ENCODE data around the gene ASCC3.

The ASCC3 gene

DNA sequence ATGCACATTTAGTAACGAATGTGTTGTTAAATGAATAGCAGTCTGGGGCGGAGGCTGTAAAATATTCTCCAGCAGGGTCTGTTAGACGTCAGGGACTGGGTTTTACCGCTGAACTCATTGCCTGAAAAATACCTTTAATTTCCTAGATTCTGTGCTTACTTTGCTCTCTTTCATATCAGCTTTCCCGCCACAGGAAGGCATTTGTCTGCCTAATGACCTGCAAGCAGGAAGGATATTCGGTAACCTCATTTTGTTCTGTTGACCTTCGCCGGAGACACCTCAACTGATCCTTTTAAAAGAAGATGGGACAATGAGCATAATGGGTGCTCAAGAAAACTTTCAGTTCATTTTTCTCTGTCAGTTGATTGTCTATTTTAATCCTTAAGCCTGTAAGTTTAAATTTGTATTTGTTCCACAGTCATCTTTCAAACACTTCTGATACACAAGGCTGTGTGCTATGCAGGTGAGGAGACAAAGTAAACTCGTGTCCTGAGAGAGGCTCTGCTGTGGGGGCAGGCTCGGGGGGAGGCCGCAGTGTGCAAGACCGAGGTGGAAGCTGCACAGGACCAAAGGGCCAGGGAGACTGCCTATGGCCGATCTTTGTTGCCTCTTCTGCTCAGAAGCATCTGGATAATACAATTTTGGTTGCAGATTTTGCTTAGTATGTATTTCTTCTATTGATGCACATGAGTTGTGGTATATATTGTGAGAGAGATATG is 389.0 kb downstream of the ASCC3 start:
- no peak for DNase-seq (ENCODE audit: low spot score)

DNA sequence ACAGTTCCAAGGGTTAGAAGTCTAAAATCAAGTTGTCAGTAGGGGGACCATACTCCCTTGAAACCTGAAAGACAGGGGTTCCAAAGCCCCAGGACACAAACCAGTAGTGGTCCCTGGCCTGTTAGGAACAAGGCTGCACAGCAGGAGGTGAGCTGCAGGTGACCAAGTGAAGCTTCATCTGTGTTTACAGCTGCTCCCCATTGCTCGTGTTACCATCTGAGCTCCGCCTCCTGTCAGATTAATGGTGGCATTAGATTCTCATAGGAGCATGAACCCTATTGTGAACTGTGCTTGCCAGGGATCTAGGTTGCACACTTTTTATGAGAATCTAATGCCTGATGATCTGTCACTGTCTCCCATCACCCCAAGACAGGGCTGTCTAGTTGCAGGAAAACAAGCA is 391.1 kb downstream of the ASCC3 start:
- DNase-seq (ENCODE audit: low spot score): no peak

GRCh38 chr6:100488244-100488643 is 392.9 kb downstream of the ASCC3 start:
- peak; percentile 20 for DNase-seq (ENCODE audit: low spot score)

DNA sequence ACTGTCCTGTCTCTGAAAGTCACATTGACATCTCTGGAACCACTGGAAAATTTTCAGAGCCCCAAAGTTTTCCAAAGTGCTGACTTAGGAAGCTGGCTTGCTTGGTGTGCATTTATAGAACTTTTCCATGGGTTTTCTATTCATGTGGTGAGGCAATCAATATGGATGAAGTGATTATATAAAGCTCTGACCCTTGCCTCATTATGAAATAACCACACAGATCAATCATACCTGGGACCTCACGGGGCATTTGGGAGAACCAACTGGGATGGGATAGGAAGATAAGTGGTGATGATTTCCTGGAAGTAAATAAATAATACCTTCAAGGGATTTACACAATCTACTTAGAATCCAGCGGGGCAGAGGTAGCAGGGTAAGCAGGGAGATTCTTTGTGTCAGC is 393.5 kb downstream of the ASCC3 start:
- DNase-seq (ENCODE audit: low spot score): no peak

DNA sequence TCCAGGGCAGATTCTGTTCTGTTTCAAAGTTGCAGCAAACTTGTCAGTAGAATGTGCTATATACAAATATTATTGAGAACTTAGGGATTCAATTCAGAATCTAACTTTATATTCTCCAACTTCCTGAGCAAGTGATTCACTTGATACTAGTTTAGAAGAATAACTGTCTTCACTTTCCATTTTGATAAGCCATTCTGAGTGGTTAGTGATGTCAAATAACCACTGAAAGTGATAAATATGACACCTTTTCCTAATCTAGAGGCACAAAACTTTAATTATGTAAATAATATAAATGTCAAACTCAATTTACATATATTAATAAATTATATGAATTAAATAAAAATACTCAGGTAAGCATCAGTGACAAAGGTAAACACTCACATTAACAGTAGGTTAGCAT is 395.9 kb downstream of the ASCC3 start:
- DNase-seq (ENCODE audit: low spot score): no peak

DNA sequence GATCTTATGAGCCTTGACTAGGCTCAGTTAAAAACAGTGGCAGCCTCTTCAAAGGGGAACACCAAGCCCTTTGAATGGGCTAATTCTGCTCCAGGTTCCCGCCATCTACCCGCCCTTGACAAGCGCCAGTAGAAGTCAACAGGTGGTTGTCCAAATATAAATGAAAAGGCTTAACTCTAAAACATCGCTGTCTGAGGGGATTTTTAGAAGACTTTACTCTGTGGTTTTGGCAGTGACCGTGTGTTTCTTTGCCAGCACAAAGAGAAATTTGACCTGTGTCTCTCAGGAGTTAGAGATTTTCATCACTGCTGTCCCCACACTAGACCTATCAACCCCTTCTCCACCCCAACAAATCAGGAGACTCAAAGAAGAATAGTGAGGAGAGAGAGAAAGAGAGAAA is 396.7 kb downstream of the ASCC3 start:
- DNase-seq (ENCODE audit: low spot score): no peak

DNA sequence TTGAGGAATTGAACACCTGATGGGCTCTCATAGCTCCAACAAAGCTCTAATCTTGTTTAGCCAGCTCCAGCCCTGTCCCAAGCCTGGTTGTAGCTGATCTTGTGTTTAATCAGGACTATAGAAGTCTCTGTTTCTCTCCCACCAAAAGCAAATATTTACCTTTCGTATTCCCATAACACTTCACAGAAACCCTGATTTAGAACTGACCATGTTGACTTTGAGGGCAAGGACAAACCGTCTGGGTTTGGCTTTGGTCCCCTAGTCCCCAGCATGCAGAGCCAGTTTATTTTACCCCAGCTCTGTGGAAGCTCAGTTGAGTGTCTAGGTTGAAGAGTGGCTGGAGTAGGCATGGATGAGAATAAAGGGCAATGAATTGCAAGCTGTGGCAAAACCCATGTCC is 398.4 kb downstream of the ASCC3 start:
- DNase-seq (ENCODE audit: low spot score): no peak

GRCh38 chr6:100479179-100480035 is 401.7 kb downstream of the ASCC3 start:
- peak; percentile 50 for DNase-seq (ENCODE audit: low spot score)

GRCh38 chr6:100475554-100476320 is 405.4 kb downstream of the ASCC3 start:
- DNase-seq (ENCODE audit: low spot score): no peak

DNA sequence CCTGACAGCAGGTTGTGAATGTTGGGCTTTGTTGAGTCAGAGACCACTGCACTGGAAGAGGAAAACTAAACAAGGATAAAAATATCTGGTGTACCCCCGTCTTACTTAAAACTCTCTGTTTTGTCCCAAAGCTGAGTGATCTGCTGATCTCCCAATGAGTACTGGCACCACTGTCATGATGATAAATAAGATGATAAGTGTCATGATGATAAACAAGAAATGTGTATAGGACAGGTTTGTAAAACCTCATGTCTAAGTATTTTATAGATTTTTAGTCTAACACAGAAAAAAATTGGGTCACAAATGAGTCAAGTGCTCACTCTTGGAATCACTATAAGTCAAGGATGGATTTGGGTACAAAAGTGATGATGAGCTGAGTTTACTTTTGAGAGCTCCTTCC is 407.9 kb downstream of the ASCC3 start:
- no peak for DNase-seq (ENCODE audit: low spot score)

DNA sequence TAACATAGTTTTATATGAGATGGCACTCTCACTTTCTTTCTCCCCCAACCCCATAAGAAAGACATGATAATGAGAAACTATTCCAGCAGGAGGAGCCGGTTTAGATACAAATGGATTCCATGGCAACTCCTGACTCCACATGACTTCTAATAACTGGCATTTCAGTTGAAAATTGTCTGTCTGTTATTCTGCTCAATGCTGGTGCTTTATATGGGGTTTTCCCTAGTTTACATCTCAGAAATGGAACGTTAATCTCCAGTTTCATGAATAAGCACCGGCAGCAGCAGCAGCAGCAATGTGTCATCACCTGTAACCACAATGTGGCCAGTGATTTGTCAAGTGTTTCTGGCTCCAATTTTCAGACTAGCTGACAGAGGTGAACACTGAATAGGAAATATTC is 408.5 kb downstream of the ASCC3 start:
- DNase-seq (ENCODE audit: low spot score): no peak

DNA sequence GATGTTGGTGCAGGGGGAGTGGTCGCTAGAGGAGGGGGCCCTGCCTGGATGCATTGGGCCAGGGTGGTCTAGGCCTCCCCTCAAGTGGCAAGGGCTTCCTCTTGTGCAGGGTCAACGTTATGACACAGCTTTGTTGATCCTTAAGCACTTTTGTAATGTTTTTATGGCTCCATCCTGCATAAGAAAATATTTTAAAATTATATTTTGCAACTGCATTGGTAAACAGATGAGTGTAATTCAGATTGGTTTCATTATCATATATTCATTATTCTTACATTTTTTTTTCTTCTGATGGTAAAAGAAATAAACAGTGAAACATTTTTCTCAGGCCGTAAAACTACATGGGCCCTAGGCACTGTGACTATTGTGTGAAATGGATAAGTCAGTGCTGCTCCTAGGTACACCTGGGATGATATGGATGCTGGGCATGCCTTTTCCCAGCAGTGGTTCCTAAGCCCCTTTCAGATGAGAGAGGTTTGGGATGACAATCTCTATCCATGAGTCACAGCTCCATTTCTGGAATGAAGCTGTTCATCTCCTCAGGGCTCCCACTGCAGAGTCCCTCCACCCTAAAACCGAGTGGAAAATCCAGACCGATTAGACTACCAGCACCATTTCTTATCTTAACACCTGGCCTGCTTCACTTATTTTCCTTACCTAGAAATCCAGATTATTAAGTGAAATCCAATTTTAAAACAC is 410.6 kb downstream of the ASCC3 start:
- no peak for DNase-seq (ENCODE audit: low spot score)

- no peak for DNase-seq (ENCODE audit: low spot score)
Measured at GRCh38 chr6:100469101-100469859, 411.8 kb downstream of the ASCC3 start.

GRCh38 chr6:100468016-100468622 is 413.0 kb downstream of the ASCC3 start:
- DNase-seq (ENCODE audit: low spot score): no peak

DNA sequence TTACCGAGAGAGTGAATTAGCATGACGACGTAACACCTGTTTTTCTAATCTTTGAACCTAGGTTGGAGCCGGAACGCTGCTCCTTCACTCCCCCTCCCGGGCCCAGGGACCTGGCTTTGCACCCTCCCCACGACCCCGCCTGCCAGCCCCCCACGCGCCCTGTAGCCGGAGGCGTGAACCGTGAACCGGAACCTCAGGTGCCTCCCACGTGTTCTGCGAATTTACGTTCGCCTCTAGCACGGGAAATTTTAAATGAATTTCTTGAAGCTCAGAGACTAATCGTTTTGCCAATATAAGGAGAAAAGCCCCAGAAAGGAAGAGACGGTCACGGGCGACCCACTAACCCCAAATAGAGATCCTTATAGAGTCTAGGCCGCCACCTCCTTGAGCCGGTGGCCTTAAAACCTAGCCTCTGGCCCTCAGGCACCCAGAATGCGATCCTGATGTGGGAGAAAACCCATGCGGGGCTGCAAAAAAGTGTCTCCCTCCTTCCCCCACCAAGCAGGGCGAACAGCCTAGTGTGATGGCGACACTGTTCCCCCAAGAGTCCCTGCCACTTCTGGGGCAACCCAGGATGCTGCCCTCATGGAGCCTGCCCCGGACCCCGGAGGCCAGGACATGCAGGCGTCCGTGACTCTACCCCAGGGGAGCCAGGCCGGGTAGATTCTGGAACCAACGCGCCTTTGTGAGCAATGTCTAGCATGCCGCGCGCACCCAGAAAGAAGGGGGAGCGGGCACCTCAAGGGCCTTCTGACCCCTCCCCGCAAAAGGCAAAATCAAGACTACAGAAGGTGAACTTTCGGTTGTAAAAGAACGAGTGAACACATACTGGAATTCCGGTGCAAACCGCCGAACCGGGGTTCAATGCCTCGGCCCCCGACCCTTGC is 413.8 kb downstream of the ASCC3 start:
- no peak for DNase-seq (ENCODE audit: low spot score)

- DNase-seq (ENCODE audit: low spot score): no peak
Measured at GRCh38 chr6:100466410-100467128, 414.6 kb downstream of the ASCC3 start.

DNA sequence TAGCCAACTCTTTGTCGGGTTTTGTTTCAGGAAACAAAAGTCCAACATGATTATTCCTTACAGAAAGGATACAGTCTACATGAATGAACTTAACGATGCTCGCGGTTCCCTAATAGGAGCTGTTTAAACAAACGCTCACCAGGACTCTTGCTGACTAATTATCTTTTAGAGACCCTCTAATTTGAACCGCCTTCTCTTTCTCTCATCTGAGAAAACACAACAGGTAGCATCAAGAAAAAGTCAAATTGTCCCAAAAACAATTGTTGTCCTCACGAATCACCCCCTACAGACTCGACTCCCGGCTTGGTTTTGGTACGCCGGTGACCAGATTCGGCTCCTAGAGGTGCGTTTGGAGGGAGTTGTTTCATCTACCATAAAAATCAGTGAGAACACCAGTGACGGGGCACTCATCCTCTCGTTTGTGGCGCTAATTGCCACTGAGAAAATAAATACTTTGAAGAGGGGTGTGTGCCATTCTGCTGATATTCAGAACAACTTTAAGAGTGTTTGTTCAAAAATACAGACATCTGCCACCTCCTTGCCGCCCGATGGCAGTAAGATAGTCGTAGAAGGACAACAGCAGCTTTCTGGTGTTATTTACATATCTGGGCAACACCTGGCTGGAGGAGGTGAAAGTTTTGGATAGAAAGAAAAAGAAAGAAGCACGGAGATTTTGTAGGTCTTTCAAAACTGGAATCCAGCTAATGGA is 415.3 kb downstream of the ASCC3 start:
- DNase-seq (ENCODE audit: low spot score): no peak

GRCh38 chr6:100464903-100465700 is 416.0 kb downstream of the ASCC3 start, which contains the start of gene SIM1:
TSS of gene SIM1 (minus strand) at chr6:100464921. CDS start at chr6:100463468, 1,453 bp downstream.
- DNase-seq (ENCODE audit: low spot score): peak; percentile 99
